Loucy (cell line): ENCODE data around the gene UVRAG.

Experiments
- H2AFZ ChIP-seq: fragments of 200-600 bp; sonication (generic); 2 replicates; pipeline ENCODE4 v1.6.0; 2016; ENCODE audit warnings: antibody characterized with exemption, mild to moderate bottlenecking, low read length, moderate library complexity
- H3F3A ChIP-seq: fragments of 200-600 bp; 2 replicates; pipeline ENCODE4 v1.6.0; 2016; ENCODE audit warnings: antibody characterized with exemption, low read depth, mild to moderate bottlenecking
- H3K27me3 ChIP-seq: fragments of 200-600 bp; sonication (generic); 2 replicates; pipeline ENCODE4 v1.6.1; 2014; ENCODE audit warnings: low read length, mild to moderate bottlenecking; ENCODE audit not compliant: insufficient read depth, poor library complexity, severe bottlenecking
- H3K36me3 ChIP-seq: fragments of 200-600 bp; sonication (generic); 2 replicates; pipeline ENCODE4 v1.6.1; 2016; ENCODE audit warnings: low read length; ENCODE audit not compliant: insufficient read depth
- H3K4me1 ChIP-seq: fragments of 200-600 bp; sonication (generic); 2 replicates; pipeline ENCODE4 v1.5.1; 2014; ENCODE audit warnings: low read length, mild to moderate bottlenecking; ENCODE audit not compliant: insufficient read depth, poor library complexity, severe bottlenecking
- H3K4me2 ChIP-seq: fragments of 200-600 bp; sonication (generic); 2 replicates; pipeline ENCODE4 v1.6.0; 2014; ENCODE audit warnings: antibody characterized with exemption, low read length, low read depth, mild to moderate bottlenecking; ENCODE audit not compliant: poor library complexity, severe bottlenecking
- H3K4me3 ChIP-seq: fragments of 200-600 bp; sonication (generic); 2 replicates; pipeline ENCODE4 v1.5.1; 2014; ENCODE audit warnings: low read length, mild to moderate bottlenecking, mixed read lengths; ENCODE audit not compliant: poor library complexity, severe bottlenecking
- H3K79me2 ChIP-seq: fragments of 200-600 bp; sonication (generic); 2 replicates; pipeline ENCODE4 v1.6.1; 2014; ENCODE audit warnings: low read length; ENCODE audit not compliant: insufficient read depth
- H3K9ac ChIP-seq: fragments of 200-600 bp; sonication (generic); 2 replicates; pipeline ENCODE4 v1.6.0; 2014; ENCODE audit warnings: mild to moderate bottlenecking, low read depth, low read length, moderate library complexity; ENCODE audit not compliant: poor library complexity, severe bottlenecking
- H3K9me2 ChIP-seq: fragments of 200-600 bp; sonication (generic); replicated peaks from 2 replicates; pipeline ENCODE4 v1.6.1; 2016; ENCODE audit warnings: low read depth, low read length, mixed read lengths
- H3K9me3 ChIP-seq: fragments of 200-600 bp; sonication (generic); 2 replicates; pipeline ENCODE4 v1.6.1; 2014; ENCODE audit warnings: mild to moderate bottlenecking, antibody characterized with exemption, low read length, low read depth; ENCODE audit not compliant: insufficient read depth
- H4K20me1 ChIP-seq: fragments of 200-600 bp; sonication (generic); 2 replicates; pipeline ENCODE4 v1.6.0; 2014; ENCODE audit warnings: antibody characterized with exemption, low read length, mild to moderate bottlenecking; ENCODE audit not compliant: insufficient read depth, poor library complexity, severe bottlenecking
- CTCF ChIP-seq: fragments of 200-600 bp; sonication (generic); conservative IDR thresholded peaks from 2 replicates; pipeline ENCODE4 v1.5.1; 2014; ENCODE audit warnings: mild to moderate bottlenecking, antibody characterized with exemption, low read length
- EZH2phosphoT487 ChIP-seq: fragments of 200-600 bp; IDR thresholded peaks from 2 replicates; pipeline ENCODE4 v1.6.1; 2018; ENCODE audit warnings: antibody characterized with exemption, mild to moderate bottlenecking, moderate library complexity, borderline replicate concordance

UVRAG gene

GRCh38 chr11:75775056-75775455 lies 40.0 kb upstream of the UVRAG start:
- Histone ChIP-seq H3K9ac (no peak overlapping the region), H4K20me1 (no peaks in the 10 kb centered on the region), H3K4me2 (no peak overlapping the region), H3K27me3 (no peaks in the 10 kb centered on the region), H3K9me3 (no peaks in the 10 kb centered on the region), H3F3A (no peaks in the 10 kb centered on the region), H3K9me2 (no peaks in the 10 kb centered on the region), H2AFZ (no peak overlapping the region), H3K79me2 (no peaks in the 10 kb centered on the region), H3K4me3 (no peak overlapping the region), H3K36me3 (no peaks in the 10 kb centered on the region), H3K4me1 (peaks cover 16% of the 10 kb centered on the region)
- TF ChIP-seq EZH2phosphoT487 (no peak), CTCF (no peak)

DNA sequence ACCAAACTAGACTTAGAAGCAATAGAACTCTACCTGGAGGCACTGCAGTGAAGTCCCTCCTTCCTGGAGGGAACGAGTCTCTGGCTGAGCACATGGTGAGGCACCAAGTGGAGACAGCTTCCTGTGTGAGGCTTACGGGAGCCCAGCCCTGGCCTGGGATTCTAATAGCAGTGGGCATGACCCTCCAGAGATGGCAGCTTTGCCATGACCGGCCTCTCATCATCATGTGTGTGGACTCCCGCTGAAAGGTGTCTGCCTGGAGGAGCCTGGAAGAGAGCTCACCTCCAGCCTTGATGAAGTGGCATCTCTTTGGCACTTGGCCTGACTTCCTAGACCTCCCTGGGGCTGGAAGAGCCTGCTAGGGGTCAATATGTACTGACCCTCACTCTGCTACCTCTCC lies 38.5 kb upstream of the UVRAG start:
- no peaks in the 10 kb centered on the region for H3K9me3 ChIP-seq
- no peak for TF ChIP-seq EZH2phosphoT487
- H3F3A ChIP-seq, result no peaks in the 10 kb centered on the region
- H3K4me3 ChIP-seq, result no peak overlapping the region
- no peak overlapping the region for H3K4me2 ChIP-seq
- H2AFZ ChIP-seq, result no peak overlapping the region
- no peaks in the 10 kb centered on the region for H3K36me3 ChIP-seq
- no peaks in the 10 kb centered on the region for H4K20me1 ChIP-seq
- H3K9ac ChIP-seq, result no peak overlapping the region
- no peaks in the 10 kb centered on the region for H3K79me2 ChIP-seq
- H3K4me1 ChIP-seq, result peaks cover 13% of the 10 kb centered on the region
- H3K27me3 ChIP-seq, result no peaks in the 10 kb centered on the region
- H3K9me2 ChIP-seq, result no peaks in the 10 kb centered on the region

DNA sequence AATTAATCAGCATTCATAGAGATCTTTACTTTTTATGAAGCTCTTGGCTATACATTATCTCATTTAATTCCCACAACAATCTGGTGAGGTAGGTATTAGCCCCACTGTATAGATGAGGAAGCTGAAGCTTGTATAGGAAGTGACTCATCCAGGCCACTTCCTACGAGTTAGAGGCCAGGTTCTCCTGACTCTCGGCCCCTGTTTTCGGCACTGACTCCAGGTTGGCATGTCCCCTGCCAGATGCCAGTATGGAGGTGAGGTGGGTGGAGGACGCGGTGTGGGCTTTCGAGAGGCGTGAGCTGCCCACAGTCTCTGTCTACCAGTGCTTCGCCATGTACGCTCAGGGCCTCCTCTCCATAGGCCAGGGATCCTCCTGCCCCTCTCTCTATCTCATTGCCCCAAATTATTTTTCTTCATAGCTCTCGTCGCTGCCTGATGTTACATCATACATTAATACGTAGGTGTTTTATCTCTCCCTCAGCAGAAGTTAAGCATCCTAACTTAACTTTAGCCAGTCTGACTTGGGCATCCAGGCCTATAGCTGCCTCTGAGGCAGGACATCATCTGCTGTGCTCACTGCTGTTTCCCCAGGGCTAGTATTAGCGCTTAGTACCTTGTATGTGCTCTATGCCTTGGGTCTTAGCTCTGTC lies 37.4 kb upstream of the UVRAG start:
- H2AFZ ChIP-seq, result no peak overlapping the region
- no peaks in the 10 kb centered on the region for H3F3A ChIP-seq
- no peak overlapping the region for H3K9ac ChIP-seq
- H4K20me1 ChIP-seq, result no peaks in the 10 kb centered on the region
- no peak overlapping the region for H3K4me2 ChIP-seq
- no peaks in the 10 kb centered on the region for H3K9me3 ChIP-seq
- no peaks in the 10 kb centered on the region for H3K9me2 ChIP-seq
- peaks cover 11% of the 10 kb centered on the region for H3K4me1 ChIP-seq
- TF ChIP-seq CTCF (no peak), EZH2phosphoT487 (no peak)
- no peaks in the 10 kb centered on the region for H3K79me2 ChIP-seq
- H3K36me3 ChIP-seq, result no peaks in the 10 kb centered on the region
- H3K4me3 ChIP-seq, result no peak overlapping the region
- no peaks in the 10 kb centered on the region for H3K27me3 ChIP-seq

DNA sequence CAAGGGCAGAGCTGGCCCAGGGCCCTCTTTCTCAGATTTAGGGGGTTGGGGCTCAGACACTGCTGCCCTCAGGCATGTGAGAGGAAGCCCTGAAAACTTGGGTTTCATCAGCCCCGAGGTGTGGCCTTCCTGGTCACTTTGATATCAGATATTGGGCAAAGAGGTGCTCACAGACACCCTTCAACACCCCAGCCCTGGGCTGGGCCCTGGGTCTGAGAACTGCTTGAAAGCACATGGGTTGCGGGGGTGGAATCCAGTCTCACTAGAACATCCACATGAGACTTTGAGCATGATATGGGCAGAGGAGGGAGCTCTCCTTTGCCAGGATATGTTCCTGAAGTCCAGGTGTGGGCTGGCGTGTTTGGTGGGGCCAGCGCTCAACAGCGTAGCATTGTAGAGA lies 36.0 kb upstream of the UVRAG start:
- peaks cover 22% of the 10 kb centered on the region for H3K4me1 ChIP-seq
- no peak overlapping the region for H3K4me2 ChIP-seq
- H3F3A ChIP-seq, result no peaks in the 10 kb centered on the region
- no peaks in the 10 kb centered on the region for H3K9me2 ChIP-seq
- H4K20me1 ChIP-seq, result no peaks in the 10 kb centered on the region
- no peak overlapping the region for H3K9ac ChIP-seq
- no peaks in the 10 kb centered on the region for H3K27me3 ChIP-seq
- no peaks in the 10 kb centered on the region for H3K36me3 ChIP-seq
- no peak overlapping the region for H2AFZ ChIP-seq
- H3K79me2 ChIP-seq, result no peaks in the 10 kb centered on the region
- H3K9me3 ChIP-seq, result no peaks in the 10 kb centered on the region
- no peak overlapping the region for H3K4me3 ChIP-seq
- no peak for TF ChIP-seq CTCF
- TF ChIP-seq EZH2phosphoT487, result no peak
